A549 (cell line): ENCODE data around the gene SELENOM. TPM values are rescaled to one million over a fixed set of nuclear protein-coding genes. Genes with fewer than 3 reads are reported as not detected.

Experiments
- ATAC-seq, 2 experiments: fragments of 200-7000 bp in 1 of 2; fragments of >200 bp in 1 of 2; cut with Nextera tagmentation in 1 of 2; cut with Tn5 transposase in 1 of 2; 3 replicates each; pipeline versions ENCODE4 v1.8.0 to v1.9.1; 2018 to 2020; ENCODE audit warnings: mild to moderate bottlenecking in 1 of 2, moderate library complexity in 1 of 2
- CTCF ChIA-PET: fragments of 300-600 bp; sonication (Branson Sonifier 250); formaldehyde crosslinking; extraction: SDS; loops from one replicate; lab custom pipeline; 2021; ENCODE audit warnings: antibody characterized with exemption, inconsistent platforms; lab: Yijun Ruan, JAX
- POLR2A ChIA-PET: fragments of 350-600 bp; formaldehyde crosslinking; extraction: SDS; loops from one replicate; lab custom pipeline; 2021; ENCODE audit warnings: antibody characterized with exemption, inconsistent platforms; lab: Yijun Ruan, JAX
- DNase-seq, 2 experiments: peaks; one replicate each; pipeline versions ENCODE4 v3.0.0 to v3.0.0-alpha.2; 2011 to 2016; ENCODE audit warnings: low read depth in 1 of 2, low spot score in 1 of 2
- FAIRE-seq: peaks from 2 replicates; lab custom pipeline; 2011; peaks lifted over from hg19 to GRCh38; lab: Jason Lieb, UNC
- H3K27ac ChIP-seq, 2 experiments: fragments of >200 bp; sonication (Bioruptor Twin); formaldehyde crosslinking; 3 replicates each; pipeline ENCODE4 v1.5.1; 2016 to 2017
- H3K4me1 ChIP-seq: fragments of >200 bp; sonication (Bioruptor Twin); formaldehyde crosslinking; 3 replicates; pipeline ENCODE4 v1.6.1; 2016
- H3K4me2 ChIP-seq: fragments of >200 bp; sonication (Bioruptor Twin); formaldehyde crosslinking; 3 replicates; pipeline ENCODE4 v1.6.1; 2016
- H3K4me3 ChIP-seq: fragments of >200 bp; sonication (Bioruptor Twin); formaldehyde crosslinking; 3 replicates; pipeline ENCODE4 v1.5.1; 2016
- H3K9me3 ChIP-seq: fragments of >200 bp; sonication (Bioruptor Twin); formaldehyde crosslinking; 3 replicates; pipeline ENCODE4 v1.6.1; 2016
- CBX2 ChIP-seq: fragments of 200-600 bp; sonication (generic); IDR thresholded peaks from 2 replicates; pipeline ENCODE4 v1.6.1; 2016; ENCODE audit warnings: low read depth, mild to moderate bottlenecking, borderline replicate concordance
- CHD2 ChIP-seq: fragments of 150-350 bp; IDR thresholded peaks from 2 replicates; pipeline ENCODE4 v1.6.1; 2014; ENCODE audit warnings: low read length; ENCODE audit not compliant: partially characterized antibody
- EHMT2 ChIP-seq: fragments of 200-600 bp; sonication (generic); IDR thresholded peaks from 2 replicates; pipeline ENCODE4 v1.6.1; 2016; ENCODE audit warnings: antibody characterized with exemption, low read depth, mild to moderate bottlenecking, moderate library complexity
- EP300 ChIP-seq, 2 experiments: fragments of >200 bp; sonication (Bioruptor Twin); formaldehyde crosslinking; IDR thresholded peaks; 2 replicates in 1 of 2; 3 replicates in 1 of 2; pipeline ENCODE4 v1.6.1; 2016 to 2017
- FOSL2 ChIP-seq, 2 experiments: fragments of 450-650 bp in 1 of 2; fragments of >200 bp in 1 of 2; sonication (Bioruptor Twin) in 1 of 2; formaldehyde crosslinking; IDR thresholded peaks; 2 replicates each; pipeline versions ENCODE4 v1.5.0 to v1.6.1; 2016 to 2020; ENCODE audit warnings: mild to moderate bottlenecking in 1 of 2, moderate library complexity in 1 of 2
- HEYL ChIP-seq: fragments of 250-450 bp; sonication (Bioruptor Pico); IDR thresholded peaks from 2 replicates; pipeline ENCODE4 v1.8.0; 2021; ENCODE audit warnings: mild to moderate bottlenecking, moderate library complexity
- KDM1A ChIP-seq: fragments of 200-600 bp; sonication (generic); IDR thresholded peaks from 2 replicates; pipeline ENCODE4 v1.6.1; 2016; ENCODE audit warnings: low read depth, mild to moderate bottlenecking
- MYC ChIP-seq: IDR thresholded peaks from 2 replicates; pipeline ENCODE4 v1.6.1; 2012; ENCODE audit warnings: mild to moderate bottlenecking, inconsistent platforms, low read length, improper control_type of control experiment, borderline replicate concordance
- NPAS2 ChIP-seq: fragments of 250-450 bp; sonication (Bioruptor Pico); IDR thresholded peaks from 2 replicates; pipeline ENCODE4 v1.8.0; 2022; ENCODE audit warnings: mild to moderate bottlenecking, moderate library complexity, borderline replicate concordance
- POLR2AphosphoS2 ChIP-seq: conservative IDR thresholded peaks from 2 replicates; pipeline ENCODE4 v1.6.1; 2012; ENCODE audit warnings: low read length, improper control_type of control experiment, inconsistent platforms
- RCOR1 ChIP-seq: fragments of 150-350 bp; IDR thresholded peaks from 2 replicates; pipeline ENCODE4 v1.6.1; 2014; ENCODE audit warnings: antibody characterized with exemption, low read length, low read depth
- RNF2 ChIP-seq: fragments of 200-600 bp; sonication (generic); IDR thresholded peaks from 2 replicates; pipeline ENCODE4 v1.6.1; 2016; ENCODE audit warnings: low read depth, mild to moderate bottlenecking, antibody characterized with exemption, moderate library complexity, borderline replicate concordance
- TP53 ChIP-seq: fragments of 250-450 bp; sonication (Bioruptor Pico); IDR thresholded peaks from 2 replicates; pipeline ENCODE4 v1.5.0; 2021; ENCODE audit warnings: mild to moderate bottlenecking, moderate library complexity
- ZFP36 ChIP-seq: fragments of 450-650 bp; IDR thresholded peaks from 2 replicates; pipeline ENCODE4 v1.6.1; 2014; ENCODE audit warnings: borderline replicate concordance; ENCODE audit not compliant: partially characterized antibody
- WGBS: methylation state at CpG from one replicate; pipeline ENCODE4 v1.1.6; 2017; ENCODE audit errors: missing lambda C conversion rate; 5-methylcytosine and 5-hydroxymethylcytosine counted together
- polyA plus RNA-seq, 4 experiments: library from polyadenylated mRNA; depleted of rRNA in 3 of 4; stranded (reverse); fragments of >200 nt; fragmentation: RNase III in 1 of 4; extraction: RNeasy Plus Mini Kit Qiagen cat#74134 plus additional on column Dnase treatment in 1 of 4; gene quantifications; 2 replicates in 3 of 4; 3 replicates in 1 of 4; pipeline ENCODE4 v1.2.3, GENCODE V29; 2011 to 2017
- TF ChIP-seq, protein P1 (sequence below): fragments of 450-650 bp; IDR thresholded peaks from 2 replicates; pipeline ENCODE4 v1.6.1; 2014; ENCODE audit warnings: antibody characterized with exemption
- TF ChIP-seq, protein P2 (sequence below): fragments of 250-450 bp; sonication (Bioruptor Pico); IDR thresholded peaks from 2 replicates; pipeline ENCODE4 v1.5.0; 2021; ENCODE audit warnings: mild to moderate bottlenecking, moderate library complexity, borderline replicate concordance
- TF ChIP-seq, protein P3 (sequence below): IDR thresholded peaks from 2 replicates; pipeline ENCODE4 v1.6.1; 2012
- TF ChIP-seq, protein P4 (sequence below): fragments of >200 bp; sonication (Bioruptor Twin); formaldehyde crosslinking; IDR thresholded peaks from 3 replicates; pipeline ENCODE4 v1.6.1; 2016

The SELENOM gene
- polyA plus RNA-seq, 2 of the 4 experiments (the other 2 are of a cell fraction), result 15.3 to 46.5 TPM

DNA sequence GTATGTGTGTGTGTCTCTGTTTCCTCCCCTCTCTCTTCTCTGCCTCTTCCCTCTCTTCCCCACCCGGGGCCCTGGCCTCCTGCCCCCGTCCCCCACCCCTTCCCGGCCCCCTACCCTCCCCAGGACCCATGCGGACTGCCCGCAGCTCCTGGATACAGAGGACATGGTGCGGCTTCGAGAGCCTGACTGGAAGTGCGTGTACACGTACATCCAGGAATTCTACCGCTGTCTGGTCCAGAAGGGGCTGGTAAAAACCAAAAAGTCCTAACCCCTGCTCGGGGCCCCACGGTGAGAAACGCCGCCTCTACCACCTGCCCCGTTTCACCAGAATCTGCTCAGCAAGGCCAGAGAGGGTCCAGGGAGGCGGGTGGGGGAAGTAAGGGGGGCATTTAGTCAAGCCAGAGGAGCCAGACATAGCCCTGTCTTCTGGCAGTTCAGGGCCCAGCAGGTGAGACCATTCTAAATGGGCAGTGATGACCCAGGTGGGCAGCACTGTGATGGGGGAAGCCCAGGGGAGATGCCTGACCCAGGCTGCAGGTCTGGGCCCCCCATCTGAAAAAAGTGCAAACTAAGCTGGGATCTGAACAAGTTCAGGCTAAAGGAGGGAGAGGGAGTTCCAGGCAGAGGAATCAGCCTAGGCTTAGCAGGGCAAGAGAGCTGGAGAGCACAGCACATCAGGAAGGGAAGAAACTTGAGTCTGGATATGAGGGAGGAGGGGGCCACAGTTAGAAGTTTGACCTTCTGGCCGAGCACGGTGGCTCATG, 6.4 kb downstream of the SELENOM start:
- CTCF ChIA-PET, result interaction anchor here (1.8 kb wide), 1 partner anchor 130 kb away, joined by 4 read pairs; no protein-coding TSS in a partner anchor
- no peak overlapping the region for H3K4me3 ChIP-seq
- ATAC-seq, result no peak
- FAIRE-seq, result no peak
- POLR2A ChIA-PET, result no interaction called here
- peaks cover 14% of the 10 kb centered on the region for H3K4me1 ChIP-seq
- no peak overlapping the region for H3K4me2 ChIP-seq
- DNase-seq, result no peak
- no peak overlapping the region for H3K27ac ChIP-seq
- TF ChIP-seq, protein P1, sequence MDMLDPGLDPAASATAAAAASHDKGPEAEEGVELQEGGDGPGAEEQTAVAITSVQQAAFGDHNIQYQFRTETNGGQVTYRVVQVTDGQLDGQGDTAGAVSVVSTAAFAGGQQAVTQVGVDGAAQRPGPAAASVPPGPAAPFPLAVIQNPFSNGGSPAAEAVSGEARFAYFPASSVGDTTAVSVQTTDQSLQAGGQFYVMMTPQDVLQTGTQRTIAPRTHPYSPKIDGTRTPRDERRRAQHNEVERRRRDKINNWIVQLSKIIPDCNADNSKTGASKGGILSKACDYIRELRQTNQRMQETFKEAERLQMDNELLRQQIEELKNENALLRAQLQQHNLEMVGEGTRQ, result no peak
- TF ChIP-seq CBX2 (no peak), RCOR1 (no peak), EHMT2 (no peak), NPAS2 (CRISPR knock-in tag) (no peak), RNF2 (no peak), EP300 (IDR thresholded peaks at IDR 0.05) (no peak), POLR2AphosphoS2 (no peak)
- TF ChIP-seq, protein P2, sequence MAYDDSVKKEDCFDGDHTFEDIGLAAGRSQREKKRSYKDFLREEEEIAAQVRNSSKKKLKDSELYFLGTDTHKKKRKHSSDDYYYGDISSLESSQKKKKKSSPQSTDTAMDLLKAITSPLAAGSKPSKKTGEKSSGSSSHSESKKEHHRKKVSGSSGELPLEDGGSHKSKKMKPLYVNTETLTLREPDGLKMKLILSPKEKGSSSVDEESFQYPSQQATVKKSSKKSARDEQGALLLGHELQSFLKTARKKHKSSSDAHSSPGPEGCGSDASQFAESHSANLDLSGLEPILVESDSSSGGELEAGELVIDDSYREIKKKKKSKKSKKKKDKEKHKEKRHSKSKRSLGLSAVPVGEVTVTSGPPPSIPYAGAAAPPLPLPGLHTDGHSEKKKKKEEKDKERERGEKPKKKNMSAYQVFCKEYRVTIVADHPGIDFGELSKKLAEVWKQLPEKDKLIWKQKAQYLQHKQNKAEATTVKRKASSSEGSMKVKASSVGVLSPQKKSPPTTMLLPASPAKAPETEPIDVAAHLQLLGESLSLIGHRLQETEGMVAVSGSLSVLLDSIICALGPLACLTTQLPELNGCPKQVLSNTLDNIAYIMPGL, result no peak
- TF ChIP-seq, protein P3, sequence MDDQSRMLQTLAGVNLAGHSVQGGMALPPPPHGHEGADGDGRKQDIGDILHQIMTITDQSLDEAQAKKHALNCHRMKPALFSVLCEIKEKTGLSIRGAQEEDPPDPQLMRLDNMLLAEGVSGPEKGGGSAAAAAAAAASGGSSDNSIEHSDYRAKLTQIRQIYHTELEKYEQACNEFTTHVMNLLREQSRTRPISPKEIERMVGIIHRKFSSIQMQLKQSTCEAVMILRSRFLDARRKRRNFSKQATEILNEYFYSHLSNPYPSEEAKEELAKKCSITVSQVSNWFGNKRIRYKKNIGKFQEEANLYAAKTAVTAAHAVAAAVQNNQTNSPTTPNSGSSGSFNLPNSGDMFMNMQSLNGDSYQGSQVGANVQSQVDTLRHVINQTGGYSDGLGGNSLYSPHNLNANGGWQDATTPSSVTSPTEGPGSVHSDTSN, result no peak
- H3K9me3 ChIP-seq, result no peaks in the 10 kb centered on the region
- 96% methylated on average over 4 of the region's 18 CpGs for WGBS

DNA sequence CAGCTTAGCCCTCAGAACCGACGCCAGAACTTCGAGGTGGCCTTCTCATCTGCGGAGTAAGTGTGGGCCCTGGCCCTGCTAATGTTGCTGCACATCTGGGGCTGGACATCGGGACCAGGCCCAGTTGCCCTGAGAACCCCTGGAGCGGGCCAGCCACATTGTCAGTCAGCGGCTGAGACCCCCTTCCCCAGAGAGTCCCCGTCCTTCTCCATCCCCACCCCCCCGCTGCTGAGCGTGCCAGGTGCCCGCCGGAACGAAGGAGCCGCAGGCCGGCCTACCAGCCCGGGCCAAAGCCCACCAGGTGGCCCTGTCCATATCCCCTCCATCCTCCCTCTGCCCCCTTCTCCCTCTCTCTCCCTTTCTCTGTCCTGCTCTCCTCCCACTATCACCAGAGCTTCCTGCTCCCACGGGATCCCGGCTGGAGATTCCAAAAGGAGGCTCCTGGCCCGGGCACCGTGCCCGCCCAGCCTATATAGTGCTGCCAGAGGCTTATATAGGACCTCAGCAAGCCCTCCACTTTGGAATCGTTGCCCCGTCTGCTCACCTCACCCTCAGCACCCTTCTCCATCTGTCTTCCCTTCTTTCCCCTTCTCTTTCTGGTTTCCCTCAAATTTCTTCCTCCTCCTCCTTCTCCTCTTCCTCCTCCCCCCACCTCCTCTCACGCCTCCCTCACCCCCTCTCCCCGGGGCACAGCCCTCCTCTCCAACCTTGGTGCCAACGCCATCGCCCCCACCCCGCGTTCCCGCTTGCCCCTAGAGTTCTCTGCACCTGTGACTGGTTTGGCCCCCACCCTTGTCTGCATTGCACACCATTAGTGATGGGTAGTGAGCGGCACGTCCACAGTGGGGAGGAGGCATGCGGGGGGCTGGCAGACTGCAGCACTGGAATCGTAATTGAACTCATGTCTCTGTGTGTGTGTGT, 7.3 kb downstream of the SELENOM start:
- ChIA-PET CTCF (interaction anchor here (1.2 to 1.9 kb wide), 5 partner anchors 7 to 63 kb away, joined by 3 to 11 read pairs (median 6); partner anchors contain the start of gene SELENOM), POLR2A (no interaction called here)
- DNase-seq (no peak), ATAC-seq (no peak), FAIRE-seq (no peak)
- Histone ChIP-seq H3K4me3 (no peak overlapping the region), H3K4me1 (peaks cover 14% of the 10 kb centered on the region), H3K9me3 (no peaks in the 10 kb centered on the region), H3K27ac (no peak overlapping the region), H3K4me2 (no peak overlapping the region)
- 95% methylated on average over 21 of the region's 34 CpGs for WGBS
- TF ChIP-seq KDM1A (no peak), RNF2 (no peak), FOSL2 (IDR thresholded peaks at IDR 0.05) (no peak), FOSL2 (CRISPR knock-in tag; IDR thresholded peaks at IDR 0.05) (no peak), HEYL (no peak), MYC (no peak), TP53 (CRISPR knock-in tag) (no peak), ZFP36 (no peak), CHD2 (no peak), NPAS2 (CRISPR knock-in tag) (no peak)
- TF ChIP-seq, protein P3, result no peak
- TF ChIP-seq, protein P4, sequence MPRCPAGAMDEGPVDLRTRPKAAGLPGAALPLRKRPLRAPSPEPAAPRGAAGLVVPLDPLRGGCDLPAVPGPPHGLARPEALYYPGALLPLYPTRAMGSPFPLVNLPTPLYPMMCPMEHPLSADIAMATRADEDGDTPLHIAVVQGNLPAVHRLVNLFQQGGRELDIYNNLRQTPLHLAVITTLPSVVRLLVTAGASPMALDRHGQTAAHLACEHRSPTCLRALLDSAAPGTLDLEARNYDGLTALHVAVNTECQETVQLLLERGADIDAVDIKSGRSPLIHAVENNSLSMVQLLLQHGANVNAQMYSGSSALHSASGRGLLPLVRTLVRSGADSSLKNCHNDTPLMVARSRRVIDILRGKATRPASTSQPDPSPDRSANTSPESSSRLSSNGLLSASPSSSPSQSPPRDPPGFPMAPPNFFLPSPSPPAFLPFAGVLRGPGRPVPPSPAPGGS, result no peak
- TF ChIP-seq, protein P1, result no peak
- TF ChIP-seq, protein P2, result no peak
